ENCODE measurements around the gene CDH22. TPM values are rescaled to one million over a fixed set of nuclear protein-coding genes. Genes with fewer than 3 reads are reported as not detected.

The CDH22 gene
- total and polyA plus RNA-seq, 9 of the 15 experiments (the other 6 are each of a cell fraction or from before 2014, with no cell fraction given) = 0.07 to 0.08 TPM; not detected in 7

GRCh38 chr20:46159101-46159897 lies 149.0 kb downstream of the CDH22 start:
- Histone ChIP-seq H3K79me2 (ENCODE audit: control insufficient read depth, insufficient read depth, low read length) (no peaks in the 10 kb centered on the region), H4K20me1 (replicated peaks; ENCODE audit: control insufficient read depth, insufficient read depth, low read length) (no peaks in the 10 kb centered on the region; the same call in 1 of the 2 replicates), H3K4me1 (replicated peaks in 1 of 2; ENCODE audit: control insufficient read depth in 2 of 2, insufficient read depth in 2 of 2, low read length in 2 of 2) (no peaks in the 10 kb centered on the region), H3K9me3 (replicated peaks; ENCODE audit: control insufficient read depth, insufficient read depth, low read depth, low read length) (no peaks in the 10 kb centered on the region), H3K27me3 (ENCODE audit: control insufficient read depth in 2 of 2, insufficient read depth in 2 of 2, low read length in 2 of 2) (peaks cover 15 to 58% of the 10 kb centered on the region in 2 experiments; a peak in 3 of 5 replicates), H3K4me2 (ENCODE audit: insufficient read depth, low read length) (no peak overlapping the region), H3K36me3 (ENCODE audit: control insufficient read depth, insufficient read depth, low read length) (no peaks in the 10 kb centered on the region), H3K27ac (ENCODE audit: extremely low read depth, low read depth, low read length) (no peak overlapping the region), H2AFZ (ENCODE audit: low read depth, low read length) (no peak overlapping the region), H3K9ac (ENCODE audit: insufficient read depth in 1 of 2, low read depth in 2 of 2, low read length in 2 of 2) (no peak overlapping the region), H3K4me3 (no peak overlapping the region), H3K9me1 (ENCODE audit: control insufficient read depth, insufficient read depth, low read length) (no peaks in the 10 kb centered on the region)
- ATAC-seq = no peak
- DNase-seq (ENCODE audit: extremely low read depth in 1 of 4, low spot score in 3 of 4) = no peak
- no peak for FAIRE-seq
- intact Hi-C loops (cut with micrococcal nuclease) = no loop called here
- WGBS (ENCODE audit: insufficient coverage, low coverage, missing lambda C conversion rate) = 0% methylated on average over 7 of the region's 7 CpGs
- POLR2A ChIA-PET = interaction anchor here (1.0 kb wide), 1 partner anchor 12 kb away, joined by 5 read pairs; no protein-coding TSS in a partner anchor
- CTCF ChIA-PET (ENCODE audit: low intra/inter-chr PET ratio) = no interaction called here
- TF ChIP-seq DLX4 (CRISPR knock-in tag; IDR thresholded peaks at IDR 0.05) = no peak
- TF ChIP-seq BRF1 (IDR thresholded peaks at IDR 0.05; ENCODE audit: borderline replicate concordance, extremely low read depth, insufficient read length) = no peak
- TF ChIP-seq, protein P1, sequence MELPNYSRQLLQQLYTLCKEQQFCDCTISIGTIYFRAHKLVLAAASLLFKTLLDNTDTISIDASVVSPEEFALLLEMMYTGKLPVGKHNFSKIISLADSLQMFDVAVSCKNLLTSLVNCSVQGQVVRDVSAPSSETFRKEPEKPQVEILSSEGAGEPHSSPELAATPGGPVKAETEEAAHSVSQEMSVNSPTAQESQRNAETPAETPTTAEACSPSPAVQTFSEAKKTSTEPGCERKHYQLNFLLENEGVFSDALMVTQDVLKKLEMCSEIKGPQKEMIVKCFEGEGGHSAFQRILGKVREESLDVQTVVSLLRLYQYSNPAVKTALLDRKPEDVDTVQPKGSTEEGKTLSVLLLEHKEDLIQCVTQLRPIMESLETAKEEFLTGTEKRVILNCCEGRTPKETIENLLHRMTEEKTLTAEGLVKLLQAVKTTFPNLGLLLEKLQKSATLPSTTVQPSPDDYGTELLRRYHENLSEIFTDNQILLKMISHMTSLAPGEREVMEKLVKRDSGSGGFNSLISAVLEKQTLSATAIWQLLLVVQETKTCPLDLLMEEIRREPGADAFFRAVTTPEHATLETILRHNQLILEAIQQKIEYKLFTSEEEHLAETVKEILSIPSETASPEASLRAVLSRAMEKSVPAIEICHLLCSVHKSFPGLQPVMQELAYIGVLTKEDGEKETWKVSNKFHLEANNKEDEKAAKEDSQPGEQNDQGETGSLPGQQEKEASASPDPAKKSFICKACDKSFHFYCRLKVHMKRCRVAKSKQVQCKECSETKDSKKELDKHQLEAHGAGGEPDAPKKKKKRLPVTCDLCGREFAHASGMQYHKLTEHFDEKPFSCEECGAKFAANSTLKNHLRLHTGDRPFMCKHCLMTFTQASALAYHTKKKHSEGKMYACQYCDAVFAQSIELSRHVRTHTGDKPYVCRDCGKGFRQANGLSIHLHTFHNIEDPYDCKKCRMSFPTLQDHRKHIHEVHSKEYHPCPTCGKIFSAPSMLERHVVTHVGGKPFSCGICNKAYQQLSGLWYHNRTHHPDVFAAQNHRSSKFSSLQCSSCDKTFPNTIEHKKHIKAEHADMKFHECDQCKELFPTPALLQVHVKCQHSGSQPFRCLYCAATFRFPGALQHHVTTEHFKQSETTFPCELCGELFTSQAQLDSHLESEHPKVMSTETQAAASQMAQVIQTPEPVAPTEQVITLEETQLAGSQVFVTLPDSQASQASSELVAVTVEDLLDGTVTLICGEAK (IDR thresholded peaks at IDR 0.05) = peak; percentile 95
- TF ChIP-seq, protein P1 (CRISPR knock-in tag; IDR thresholded peaks at IDR 0.05) = peak; percentile 93
- no peak for TF ChIP-seq U2AF2 (optimal IDR thresholded peaks at IDR 0.05; ENCODE audit: low read depth, low read length)
- no TSS peak for BruUV-seq (replicated peaks)
- in situ Hi-C loops (cut with MboI) = no loop called here
